Fibroblast of lung (primary cell): Measurements from ENCODE around the gene OGFOD3. TPM values are rescaled to one million over a fixed set of nuclear protein-coding genes. Genes with fewer than 3 reads are reported as not detected.

ENCODE experiments used
- DNase-seq, 2 donors: peaks; one replicate each; pipeline versions ENCODE4 v3.0.0 to v3.0.0-alpha.2; 2010; ENCODE audit warnings: low read depth in 2 of 2
- H2AFZ ChIP-seq: 2 replicates; pipeline ENCODE4 v1.5.1; 2012; ENCODE audit warnings: low read length, control low read depth, inconsistent platforms
- H3K27ac ChIP-seq: 2 replicates; pipeline ENCODE4 v1.5.1; 2011; ENCODE audit warnings: low read length, control low read depth; ENCODE audit not compliant: insufficient read depth
- H3K27me3 ChIP-seq: 2 replicates; pipeline ENCODE4 v1.5.1; 2011; ENCODE audit warnings: mild to moderate bottlenecking, low read length; ENCODE audit not compliant: control insufficient read depth, insufficient read depth
- H3K36me3 ChIP-seq: 2 replicates; pipeline ENCODE4 v1.5.1; 2011; ENCODE audit warnings: low read length; ENCODE audit not compliant: control insufficient read depth, insufficient read depth
- H3K4me1 ChIP-seq: 2 replicates; pipeline ENCODE4 v1.5.1; 2011; ENCODE audit warnings: low read length; ENCODE audit not compliant: control insufficient read depth, insufficient read depth; ENCODE audit errors: extremely low read depth
- H3K4me2 ChIP-seq: 2 replicates; pipeline ENCODE4 v1.5.1; 2011; ENCODE audit warnings: low read length, control low read depth; ENCODE audit not compliant: insufficient read depth; ENCODE audit errors: extremely low read depth
- H3K4me3 ChIP-seq, 4 experiments: fragments of 200-600 bp in 1 of 4; sonication (generic) in 1 of 4; replicated peaks in 1 of 4; 2 replicates each; pipeline ENCODE4 v1.5.1; 2011 to 2016; ENCODE audit warnings: low read length in 4 of 4, low read depth in 3 of 4, mild to moderate bottlenecking in 3 of 4, control low read depth in 2 of 4, inconsistent platforms in 1 of 4, mixed read lengths in 1 of 4; ENCODE audit not compliant: insufficient read depth in 1 of 4; ENCODE audit errors: control extremely low read depth in 1 of 4
- H3K79me2 ChIP-seq: 2 replicates; pipeline ENCODE4 v1.5.1; 2012; ENCODE audit warnings: mild to moderate bottlenecking, low read length, inconsistent platforms; ENCODE audit not compliant: control insufficient read depth, insufficient read depth
- H3K9ac ChIP-seq: 2 replicates; pipeline ENCODE4 v1.5.1; 2011; ENCODE audit warnings: mild to moderate bottlenecking, low read length, control low read depth; ENCODE audit not compliant: insufficient read depth
- H3K9me3 ChIP-seq: 2 replicates; pipeline ENCODE4 v1.5.1; 2012; ENCODE audit warnings: low read depth, low read length; ENCODE audit not compliant: control insufficient read depth, insufficient read depth
- H4K20me1 ChIP-seq: 2 replicates; pipeline ENCODE4 v1.5.1; 2011; ENCODE audit warnings: low read length; ENCODE audit not compliant: control insufficient read depth, insufficient read depth; ENCODE audit errors: extremely low read depth
- EZH2 ChIP-seq: IDR thresholded peaks from 2 replicates; pipeline ENCODE4 v1.5.1; 2012; ENCODE audit warnings: low read length, control low read depth, mild to moderate bottlenecking; ENCODE audit errors: missing control alignments
- polyA plus RNA-seq, 2 donors: library from polyadenylated mRNA; depleted of rRNA in 1 of 2; stranded (reverse) in 1 of 2; unstranded in 1 of 2; fragments of >200 nt; gene quantifications; 2 replicates each; pipeline ENCODE4 v1.2.1, GENCODE V29; 2011 to 2012; ENCODE audit warnings: missing spikeins in 1 of 2
- total RNA-seq: library from RNA; depleted of rRNA; stranded (reverse); fragments of >200 nt; gene quantifications from 2 replicates; pipeline ENCODE4 v1.2.1, GENCODE V29; 2014
- TF ChIP-seq, protein P1 (sequence below), 2 donors: IDR thresholded peaks in 1 of 2; conservative IDR thresholded peaks in 1 of 2; 1 replicate in 1 of 2; 2 replicates in 1 of 2; pipeline ENCODE4 v1.5.1; 2011 to 2012; ENCODE audit warnings: low read length in 2 of 2, control low read depth in 1 of 2, inconsistent platforms in 1 of 2, low read depth in 1 of 2, mild to moderate bottlenecking in 1 of 2

The OGFOD3 gene
- total and polyA plus RNA-seq, 2 donors (not counting 1 experiment from before 2014, with no cell fraction given), result 25.6 to 27.1 TPM

DNA sequence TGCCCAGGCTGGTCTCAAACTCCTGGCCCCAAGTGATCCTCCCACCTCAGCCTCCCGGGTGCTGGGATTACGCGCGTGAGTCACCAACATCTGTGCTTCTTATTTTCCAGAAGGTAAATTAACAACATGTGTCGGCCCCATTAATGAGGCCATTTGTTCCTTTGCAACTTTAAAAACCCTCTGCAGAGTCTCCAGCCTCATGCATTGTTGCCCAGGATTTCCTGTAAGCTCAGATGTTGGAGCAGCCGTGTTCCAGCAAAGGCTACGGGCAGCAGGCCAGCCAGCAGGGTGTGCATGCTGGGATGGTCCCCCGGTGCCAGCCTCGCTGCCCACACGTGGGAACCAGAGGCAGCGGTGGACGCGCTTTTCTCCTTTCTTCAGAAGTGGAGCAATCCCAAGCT, 19.3 kb downstream of the OGFOD3 start:
- H3K9me3 ChIP-seq, result no peaks in the 10 kb centered on the region
- peak overlapping the region; percentile 48 for H3K4me2 ChIP-seq
- peaks cover 20% of the 10 kb centered on the region for H3K4me1 ChIP-seq
- no peaks in the 10 kb centered on the region for H3K79me2 ChIP-seq
- TF ChIP-seq, protein P1, sequence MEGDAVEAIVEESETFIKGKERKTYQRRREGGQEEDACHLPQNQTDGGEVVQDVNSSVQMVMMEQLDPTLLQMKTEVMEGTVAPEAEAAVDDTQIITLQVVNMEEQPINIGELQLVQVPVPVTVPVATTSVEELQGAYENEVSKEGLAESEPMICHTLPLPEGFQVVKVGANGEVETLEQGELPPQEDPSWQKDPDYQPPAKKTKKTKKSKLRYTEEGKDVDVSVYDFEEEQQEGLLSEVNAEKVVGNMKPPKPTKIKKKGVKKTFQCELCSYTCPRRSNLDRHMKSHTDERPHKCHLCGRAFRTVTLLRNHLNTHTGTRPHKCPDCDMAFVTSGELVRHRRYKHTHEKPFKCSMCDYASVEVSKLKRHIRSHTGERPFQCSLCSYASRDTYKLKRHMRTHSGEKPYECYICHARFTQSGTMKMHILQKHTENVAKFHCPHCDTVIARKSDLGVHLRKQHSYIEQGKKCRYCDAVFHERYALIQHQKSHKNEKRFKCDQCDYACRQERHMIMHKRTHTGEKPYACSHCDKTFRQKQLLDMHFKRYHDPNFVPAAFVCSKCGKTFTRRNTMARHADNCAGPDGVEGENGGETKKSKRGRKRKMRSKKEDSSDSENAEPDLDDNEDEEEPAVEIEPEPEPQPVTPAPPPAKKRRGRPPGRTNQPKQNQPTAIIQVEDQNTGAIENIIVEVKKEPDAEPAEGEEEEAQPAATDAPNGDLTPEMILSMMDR (conservative IDR thresholded peaks at IDR 0.05 in 1 of 2, IDR thresholded peaks at IDR 0.05 in 1 of 2; ENCODE audit: low read depth in 1 of 2, low read length in 2 of 2), result no peak
- TF ChIP-seq EZH2, result no peak
- H3K4me3 ChIP-seq, result no peak overlapping the region
- H3K36me3 ChIP-seq, result peaks cover 5% of the 10 kb centered on the region
- H2AFZ ChIP-seq, result no peak overlapping the region
- H4K20me1 ChIP-seq, result no peaks in the 10 kb centered on the region
- peak overlapping the region; percentile 28 for H3K27ac ChIP-seq
- no peak overlapping the region for H3K9ac ChIP-seq
- DNase-seq, result peak; percentile 55 to 70
- H3K27me3 ChIP-seq, result no peaks in the 10 kb centered on the region

DNA sequence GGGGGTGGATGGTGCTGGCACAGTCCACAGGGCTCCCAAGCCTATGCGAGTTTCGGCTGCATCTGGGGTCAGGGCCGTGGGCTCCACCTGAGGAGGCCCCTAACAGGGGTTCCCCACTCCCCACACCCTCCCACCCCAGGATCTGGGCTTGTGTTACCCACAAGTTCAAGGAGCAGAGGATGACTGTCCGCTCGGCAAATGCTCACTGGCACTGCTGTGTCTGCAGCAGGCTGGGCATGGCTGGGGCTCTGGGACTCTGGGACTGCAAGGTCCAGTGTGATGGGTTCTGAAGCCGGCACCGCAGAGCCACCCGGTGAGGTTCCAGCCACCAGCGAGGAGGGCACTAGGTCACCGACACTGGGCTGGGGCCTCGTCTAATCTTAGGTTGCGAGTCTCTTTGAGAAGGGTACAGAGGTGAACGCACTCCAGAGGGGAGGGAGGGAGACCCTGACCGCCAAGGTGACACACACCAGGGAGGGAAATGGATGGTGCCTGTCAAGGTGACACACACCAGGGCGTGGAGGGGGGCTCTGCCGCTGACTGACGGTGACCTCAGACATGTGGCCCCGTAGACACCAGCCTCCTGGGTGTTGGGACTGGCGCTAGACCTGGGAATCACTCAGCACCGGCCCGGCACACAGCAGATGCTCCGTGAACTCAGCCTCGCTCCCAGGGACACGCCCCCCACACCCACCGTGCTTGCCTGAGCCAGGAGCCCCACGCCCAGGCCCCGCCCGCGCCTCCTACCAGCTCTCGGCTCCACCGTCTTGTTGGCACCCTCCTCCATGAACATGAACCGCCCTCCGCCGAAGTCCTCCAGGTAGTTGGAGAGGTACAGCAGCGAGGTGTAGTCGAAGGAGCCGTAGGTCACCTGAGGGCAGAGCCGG, 20.7 kb downstream of the OGFOD3 start:
- no peak overlapping the region for H3K4me3 ChIP-seq
- DNase-seq, result no peak
- no peaks in the 10 kb centered on the region for H3K27me3 ChIP-seq
- peak overlapping the region; percentile 25 for H3K4me2 ChIP-seq
- H3K4me1 ChIP-seq, result peaks cover 20% of the 10 kb centered on the region
- TF ChIP-seq, protein P1 (conservative IDR thresholded peaks at IDR 0.05 in 1 of 2, IDR thresholded peaks at IDR 0.05 in 1 of 2; ENCODE audit: low read depth in 1 of 2, low read length in 2 of 2), result no peak
- TF ChIP-seq EZH2, result no peak
- H3K9me3 ChIP-seq, result no peaks in the 10 kb centered on the region
- H3K9ac ChIP-seq, result no peak overlapping the region
- H2AFZ ChIP-seq, result no peak overlapping the region
- peaks cover 2% of the 10 kb centered on the region for H3K36me3 ChIP-seq
- no peak overlapping the region for H3K27ac ChIP-seq
- no peaks in the 10 kb centered on the region for H3K79me2 ChIP-seq
- no peaks in the 10 kb centered on the region for H4K20me1 ChIP-seq

DNA sequence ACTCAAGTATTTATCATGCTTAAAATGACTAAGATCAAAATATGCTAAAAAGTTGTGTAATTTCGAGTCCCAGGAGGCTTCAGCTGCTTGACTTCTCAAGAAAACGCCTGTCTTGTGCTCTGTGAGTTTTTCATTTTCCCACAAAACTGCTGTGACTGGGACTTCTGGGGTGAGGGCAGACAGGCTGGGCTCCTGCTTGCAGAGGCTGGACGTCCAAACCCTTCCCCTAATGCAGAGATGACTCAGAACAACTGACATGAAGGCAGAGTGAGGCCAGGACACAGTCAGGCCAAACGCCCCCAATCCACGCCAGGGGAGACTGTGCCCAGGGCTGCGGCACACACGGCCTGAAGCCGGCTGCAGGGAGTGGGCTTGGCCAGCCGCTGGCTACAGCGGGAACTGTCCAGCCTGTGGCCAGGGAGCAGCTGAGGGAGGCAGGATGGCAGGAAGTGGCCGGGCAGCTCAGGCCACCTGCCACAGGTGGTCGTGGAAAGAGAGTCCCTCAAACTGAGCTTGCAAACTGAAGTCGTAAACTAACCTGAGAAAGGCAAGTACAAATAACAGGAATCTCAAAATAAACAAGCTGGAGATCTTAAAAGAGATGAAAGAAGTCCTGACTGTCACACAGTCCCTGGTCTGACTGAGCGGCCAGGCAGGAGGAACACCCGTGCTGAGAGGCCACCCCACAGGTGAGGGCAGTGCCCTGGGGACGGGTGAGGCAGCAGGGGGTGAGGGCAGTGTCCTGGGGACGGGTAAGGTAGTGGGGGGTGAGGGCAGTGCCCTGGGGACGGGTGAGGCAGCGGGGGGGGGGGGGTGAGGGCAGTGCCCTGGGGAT, 21.6 kb downstream of the OGFOD3 start:
- peak; percentile 62 to 92 for DNase-seq
- peaks cover 20% of the 10 kb centered on the region for H3K4me1 ChIP-seq
- H2AFZ ChIP-seq, result no peak overlapping the region
- no peak for TF ChIP-seq EZH2
- TF ChIP-seq, protein P1 (conservative IDR thresholded peaks at IDR 0.05 in 1 of 2, IDR thresholded peaks at IDR 0.05 in 1 of 2; ENCODE audit: low read depth in 1 of 2, low read length in 2 of 2), result no peak
- peak overlapping the region; percentile 38 for H3K9ac ChIP-seq
- peak overlapping the region; percentile 71 for H3K27ac ChIP-seq
- no peaks in the 10 kb centered on the region for H3K79me2 ChIP-seq
- H3K36me3 ChIP-seq, result peaks cover 2% of the 10 kb centered on the region
- H3K9me3 ChIP-seq, result no peaks in the 10 kb centered on the region
- no peaks in the 10 kb centered on the region for H4K20me1 ChIP-seq
- no peaks in the 10 kb centered on the region for H3K27me3 ChIP-seq
- H3K4me3 ChIP-seq, result no peak overlapping the region
- peak overlapping the region; percentile 13 for H3K4me2 ChIP-seq
